PC-3 (cell line): ENCODE data around the gene PPOX. TPM values are rescaled to one million over a fixed set of nuclear protein-coding genes. Genes with fewer than 3 reads are reported as not detected.
A peak's percentile ranks its signal among the peaks of the same experiment; 100 is the strongest.

Source experiments
- ATAC-seq: fragments of 200-7000 bp; cut with Tn5 transposase; 2 replicates; pipeline ENCODE4 v1.9.1; 2020; ENCODE audit warnings: mild to moderate bottlenecking, moderate library complexity
- BruUV-seq: library from RNA; stranded (reverse); fragments of 400-500 nt; replicated peaks from 2 replicates; lab custom pipeline; 2021; lab: Mats Ljungman, UMichigan
- CTCF ChIA-PET: fragments of 300-600 bp; sonication (Branson Sonifier 250); formaldehyde crosslinking; loops from one replicate; lab custom pipeline; 2022; ENCODE audit warnings: antibody characterized with exemption; lab: Charles Lee
- POLR2A ChIA-PET: fragments of 300-600 bp; sonication (Branson Sonifier 250); formaldehyde crosslinking; loops from one replicate; lab custom pipeline; 2022; ENCODE audit warnings: antibody characterized with exemption; ENCODE audit not compliant: unreplicated experiment; lab: Charles Lee
- DNase-seq: peaks from one replicate; pipeline ENCODE4 v3.0.0-alpha.2; 2015
- H2AFZ ChIP-seq: fragments of 300-600 bp; sonication (generic); 2 replicates; pipeline ENCODE4 v1.6.0; 2016; ENCODE audit warnings: antibody characterized with exemption, low read length
- H3F3A ChIP-seq: fragments of 300-600 bp; sonication (generic); one replicate; pipeline ENCODE4 v1.6.0; 2017; ENCODE audit warnings: antibody characterized with exemption, low read length, control low read depth, mild to moderate bottlenecking; ENCODE audit not compliant: unreplicated experiment
- H3K27ac ChIP-seq: fragments of 300-600 bp; sonication (generic); 2 replicates; pipeline ENCODE4 v1.5.1; 2016; ENCODE audit warnings: mild to moderate bottlenecking, low read length
- H3K27me3 ChIP-seq: fragments of 300-600 bp; sonication (generic); 2 replicates; pipeline ENCODE4 v1.6.1; 2016; ENCODE audit warnings: low read length, mixed read lengths
- H3K36me3 ChIP-seq: fragments of 300-600 bp; sonication (generic); 2 replicates; pipeline ENCODE4 v1.6.1; 2016; ENCODE audit warnings: low read depth, mixed run types, low read length, mixed read lengths
- H3K4me1 ChIP-seq: fragments of 300-600 bp; sonication (generic); 2 replicates; pipeline ENCODE4 v1.5.1; 2016; ENCODE audit warnings: low read length; ENCODE audit not compliant: insufficient read depth
- H3K4me2 ChIP-seq: fragments of 300-600 bp; sonication (generic); 2 replicates; pipeline ENCODE4 v1.6.0; 2016; ENCODE audit warnings: low read length
- H3K4me3 ChIP-seq: fragments of 300-600 bp; sonication (generic); 2 replicates; pipeline ENCODE4 v1.5.1; 2016; ENCODE audit warnings: mild to moderate bottlenecking, low read length, mixed read lengths
- H3K79me2 ChIP-seq: fragments of 300-600 bp; sonication (generic); 2 replicates; pipeline ENCODE4 v1.6.1; 2017; ENCODE audit warnings: low read length, mixed read lengths
- H3K9ac ChIP-seq: fragments of 300-600 bp; sonication (generic); 2 replicates; pipeline ENCODE4 v1.6.0; 2016; ENCODE audit warnings: mild to moderate bottlenecking, low read length
- H3K9me2 ChIP-seq: fragments of 300-600 bp; sonication (generic); replicated peaks from 2 replicates; pipeline ENCODE4 v1.6.1; 2016; ENCODE audit warnings: mixed run types, low read length, mixed read lengths
- H3K9me3 ChIP-seq: fragments of 300-600 bp; sonication (generic); 2 replicates; pipeline ENCODE4 v1.6.1; 2016; ENCODE audit warnings: low read length, mixed read lengths
- H4K20me1 ChIP-seq: fragments of 300-600 bp; sonication (generic); 2 replicates; pipeline ENCODE4 v1.6.1; 2016; ENCODE audit warnings: low read length, mixed read lengths
- EZH2 ChIP-seq: fragments of 300-600 bp; sonication (generic); IDR thresholded peaks from one replicate; pipeline ENCODE4 v1.6.1; 2017; ENCODE audit warnings: antibody characterized with exemption, mild to moderate bottlenecking, low read length; ENCODE audit not compliant: unreplicated experiment
- EZH2phosphoT487 ChIP-seq: fragments of 300-600 bp; sonication (generic); IDR thresholded peaks from 2 replicates; pipeline ENCODE4 v1.6.1; 2018; ENCODE audit warnings: mild to moderate bottlenecking, antibody characterized with exemption, low read length, borderline replicate concordance
- intact Hi-C: fragments of 100-400 bp; cut with micrococcal nuclease; formaldehyde crosslinking; loops from 2 replicates; pipeline ENCODE4 v1.9.0; 2023
- total RNA-seq: library from RNA; depleted of rRNA; stranded (reverse); fragments of >200 nt; gene quantifications from 2 replicates; pipeline ENCODE4 v1.2.3, GENCODE V29; 2014
- TF ChIP-seq, protein P1 (sequence below): fragments of 300-600 bp; sonication (generic); conservative IDR thresholded peaks from 2 replicates; pipeline ENCODE4 v1.5.1; 2017; ENCODE audit warnings: antibody characterized with exemption, low read depth, mild to moderate bottlenecking, low read length

The PPOX gene
- total RNA-seq, 1 experiment from 2014 or later: 22.9 TPM

DNA sequence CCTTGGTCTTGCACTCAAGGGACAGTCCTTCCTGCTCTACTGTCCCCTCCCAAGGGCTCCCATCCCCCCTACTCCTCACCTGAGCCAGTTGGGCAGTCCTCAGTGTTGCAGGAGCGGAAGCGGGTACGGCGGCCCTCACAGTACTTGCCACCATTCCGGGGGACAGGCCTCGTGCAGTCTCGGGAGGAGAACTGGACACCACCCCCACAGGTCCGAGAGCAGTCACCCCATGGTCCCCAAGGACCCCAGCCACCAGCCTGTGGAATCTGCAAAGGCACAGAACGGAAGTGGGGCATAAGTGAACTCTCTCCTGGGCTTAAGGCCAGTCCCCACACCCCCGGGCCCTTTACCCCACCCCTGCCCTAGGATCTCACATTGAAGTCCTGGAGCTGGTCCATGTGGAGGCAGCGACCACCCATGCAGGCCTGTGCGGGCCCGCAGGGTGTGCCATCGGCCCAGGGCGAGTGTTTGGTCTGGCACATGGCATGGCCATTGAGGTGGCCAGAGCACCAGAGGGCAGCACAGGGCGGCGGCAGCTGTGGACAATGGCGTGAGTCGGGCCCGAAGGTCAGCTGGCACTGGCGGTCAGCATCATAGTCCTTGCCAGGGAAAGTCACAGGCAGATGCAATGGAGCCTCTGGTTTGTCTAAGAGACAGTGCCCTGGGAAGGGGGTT is 27.5 kb downstream of the PPOX start:
- ATAC-seq: peak; percentile 34
- no peak for DNase-seq
- peaks cover 5% of the 10 kb centered on the region; the same call in 1 of the 2 replicates for H3K4me1 ChIP-seq
- no peaks in the 10 kb centered on the region for H3K9me3 ChIP-seq
- no peaks in the 10 kb centered on the region for H3K36me3 ChIP-seq
- ChIA-PET CTCF (interaction anchor here (0.8 to 1.6 kb wide), 3 partner anchors 27 to 181 kb away, joined by 3 to 8 read pairs (median 5); partner anchors contain the start of gene TOMM40L), POLR2A (no interaction called here)
- intact Hi-C loops: no loop called here
- TF ChIP-seq, protein P1, sequence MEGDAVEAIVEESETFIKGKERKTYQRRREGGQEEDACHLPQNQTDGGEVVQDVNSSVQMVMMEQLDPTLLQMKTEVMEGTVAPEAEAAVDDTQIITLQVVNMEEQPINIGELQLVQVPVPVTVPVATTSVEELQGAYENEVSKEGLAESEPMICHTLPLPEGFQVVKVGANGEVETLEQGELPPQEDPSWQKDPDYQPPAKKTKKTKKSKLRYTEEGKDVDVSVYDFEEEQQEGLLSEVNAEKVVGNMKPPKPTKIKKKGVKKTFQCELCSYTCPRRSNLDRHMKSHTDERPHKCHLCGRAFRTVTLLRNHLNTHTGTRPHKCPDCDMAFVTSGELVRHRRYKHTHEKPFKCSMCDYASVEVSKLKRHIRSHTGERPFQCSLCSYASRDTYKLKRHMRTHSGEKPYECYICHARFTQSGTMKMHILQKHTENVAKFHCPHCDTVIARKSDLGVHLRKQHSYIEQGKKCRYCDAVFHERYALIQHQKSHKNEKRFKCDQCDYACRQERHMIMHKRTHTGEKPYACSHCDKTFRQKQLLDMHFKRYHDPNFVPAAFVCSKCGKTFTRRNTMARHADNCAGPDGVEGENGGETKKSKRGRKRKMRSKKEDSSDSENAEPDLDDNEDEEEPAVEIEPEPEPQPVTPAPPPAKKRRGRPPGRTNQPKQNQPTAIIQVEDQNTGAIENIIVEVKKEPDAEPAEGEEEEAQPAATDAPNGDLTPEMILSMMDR: peak; percentile 19; the same call in 1 of the 2 replicates
- no peak for TF ChIP-seq EZH2phosphoT487
- no peaks in the 10 kb centered on the region for H3K9me2 ChIP-seq
- no peaks in the 10 kb centered on the region for H3F3A ChIP-seq
- no peak overlapping the region for H3K9ac ChIP-seq
- no peak overlapping the region for H3K27ac ChIP-seq
- H3K27me3 ChIP-seq: no peaks in the 10 kb centered on the region
- peak overlapping the region; percentile 28; the same call in 1 of the 2 replicates for H2AFZ ChIP-seq
- H3K4me3 ChIP-seq: no peak overlapping the region
- H4K20me1 ChIP-seq: no peaks in the 10 kb centered on the region
- no peaks in the 10 kb centered on the region for H3K79me2 ChIP-seq
- no TSS peak for BruUV-seq
- no peak overlapping the region for H3K4me2 ChIP-seq

DNA sequence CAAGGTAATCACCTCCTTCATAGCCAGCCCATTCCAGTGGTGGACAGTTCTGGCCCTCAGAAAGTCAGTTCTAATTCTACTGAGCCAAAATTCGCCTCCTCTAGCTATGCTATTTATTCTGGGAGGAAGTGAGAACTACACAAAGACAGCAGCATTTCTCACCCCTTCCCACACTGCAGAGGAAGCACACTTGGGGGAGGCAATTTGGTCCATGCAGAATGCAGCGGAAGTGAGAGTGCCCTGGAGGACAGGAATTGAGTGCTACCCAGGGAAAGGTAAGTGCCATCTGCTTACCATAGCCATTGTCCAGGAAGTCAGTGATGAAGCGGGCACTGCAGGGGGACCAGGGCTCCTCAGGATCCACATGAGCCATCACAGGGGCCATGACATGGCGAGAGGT is 28.9 kb downstream of the PPOX start:
- Histone ChIP-seq H3K27ac (no peak overlapping the region), H3K9ac (no peak overlapping the region), H4K20me1 (no peaks in the 10 kb centered on the region), H3K9me3 (no peaks in the 10 kb centered on the region), H3K4me2 (no peak overlapping the region), H3K4me1 (peaks cover 5% of the 10 kb centered on the region; the same call in 1 of the 2 replicates), H3K4me3 (no peak overlapping the region), H2AFZ (no peak overlapping the region), H3K79me2 (no peaks in the 10 kb centered on the region), H3K9me2 (no peaks in the 10 kb centered on the region), H3K36me3 (no peaks in the 10 kb centered on the region), H3F3A (no peaks in the 10 kb centered on the region), H3K27me3 (no peaks in the 10 kb centered on the region)
- CTCF ChIA-PET: interaction anchor here (1.6 kb wide), 1 partner anchor 30 kb away, joined by 8 read pairs; the partner anchor contains the start of gene TOMM40L
- intact Hi-C loops: no loop called here
- ATAC-seq (no peak), DNase-seq (no peak)
- BruUV-seq: no TSS peak
- TF ChIP-seq EZH2phosphoT487: no peak
- TF ChIP-seq EZH2: no peak
- TF ChIP-seq, protein P1: no peak
- POLR2A ChIA-PET: no interaction called here

GRCh38 chr1:161196111-161196510 is 29.9 kb downstream of the PPOX start:
- H3K27me3 ChIP-seq: no peaks in the 10 kb centered on the region
- H3K4me1 ChIP-seq: peaks cover 12% of the 10 kb centered on the region
- TF ChIP-seq EZH2 (no peak), EZH2phosphoT487 (no peak)
- TF ChIP-seq, protein P1: no peak
- no peak overlapping the region for H3K9ac ChIP-seq
- no peaks in the 10 kb centered on the region for H3K9me2 ChIP-seq
- ATAC-seq (no peak), DNase-seq (no peak)
- H3K36me3 ChIP-seq: no peaks in the 10 kb centered on the region
- no peak overlapping the region for H3K27ac ChIP-seq
- no peak overlapping the region for H2AFZ ChIP-seq
- H3K4me3 ChIP-seq: no peak overlapping the region
- no peaks in the 10 kb centered on the region for H3F3A ChIP-seq
- no peak overlapping the region for H3K4me2 ChIP-seq
- BruUV-seq: no TSS peak
- H4K20me1 ChIP-seq: no peaks in the 10 kb centered on the region
- no peaks in the 10 kb centered on the region for H3K79me2 ChIP-seq
- CTCF ChIA-PET: no interaction called here
- no peaks in the 10 kb centered on the region for H3K9me3 ChIP-seq
- intact Hi-C loops: no loop called here
- POLR2A ChIA-PET: no interaction called here
